OCI-LY1 (cell line): ENCODE results near the gene CFAP97D2.
"Not testable (repeated sequence)": the region's sequence is repeated elsewhere in the genome, so short reads cannot be mapped to it uniquely, and the experiment has no call there.

Source experiments
- H2AFZ ChIP-seq: fragments of 200-600 bp; sonication (generic), shearing (Covaris generic); 2 replicates; pipeline ENCODE4 v1.6.0; 2014; ENCODE audit warnings: antibody characterized with exemption, mild to moderate bottlenecking, low read length
- H3F3A ChIP-seq: fragments of 200-600 bp; sonication (generic), shearing (Covaris generic); 2 replicates; pipeline ENCODE4 v1.6.0; 2014; ENCODE audit warnings: mild to moderate bottlenecking, antibody characterized with exemption, low read length, moderate library complexity; ENCODE audit not compliant: insufficient read depth
- H3K27ac ChIP-seq: fragments of 200-600 bp; sonication (generic); 2 replicates; pipeline ENCODE4 v1.5.1; 2014; ENCODE audit warnings: low read length, mixed run types, mild to moderate bottlenecking, low read depth; ENCODE audit not compliant: poor library complexity, severe bottlenecking
- H3K27me3 ChIP-seq: fragments of 200-600 bp; sonication (generic); 2 replicates; pipeline ENCODE4 v1.6.0; 2014; ENCODE audit warnings: antibody characterized with exemption, mild to moderate bottlenecking, low read length, moderate library complexity; ENCODE audit not compliant: insufficient read depth
- H3K36me3 ChIP-seq: fragments of 200-600 bp; sonication (generic); 2 replicates; pipeline ENCODE4 v1.6.1; 2014; ENCODE audit warnings: mild to moderate bottlenecking, antibody characterized with exemption, low read length, moderate library complexity, mixed read lengths; ENCODE audit not compliant: insufficient read depth
- H3K4me1 ChIP-seq: fragments of 200-600 bp; sonication (generic); 2 replicates; pipeline ENCODE4 v1.5.1; 2014; ENCODE audit warnings: mild to moderate bottlenecking, low read length, moderate library complexity; ENCODE audit not compliant: insufficient read depth, severe bottlenecking
- H3K4me2 ChIP-seq: fragments of 200-600 bp; sonication (generic), shearing (Covaris generic); 2 replicates; pipeline ENCODE4 v1.6.1; 2014; ENCODE audit warnings: low read length
- H3K4me3 ChIP-seq: fragments of 200-600 bp; sonication (generic); 2 replicates; pipeline ENCODE4 v1.5.1; 2014; ENCODE audit warnings: low read length, low read depth, mild to moderate bottlenecking, mixed read lengths; ENCODE audit not compliant: poor library complexity, severe bottlenecking
- H3K79me2 ChIP-seq: fragments of 200-600 bp; shearing (Covaris generic); 2 replicates; pipeline ENCODE4 v1.6.1; 2016; ENCODE audit warnings: mixed run types, low read length, mixed read lengths; ENCODE audit not compliant: insufficient read depth
- H3K9ac ChIP-seq: fragments of 200-600 bp; sonication (generic), shearing (Covaris generic); 2 replicates; pipeline ENCODE4 v1.6.1; 2014; ENCODE audit warnings: mild to moderate bottlenecking, low read length, mixed read lengths
- H3K9me2 ChIP-seq: fragments of 200-600 bp; sonication (generic), shearing (Covaris generic); 2 replicates; pipeline ENCODE4 v1.6.1; 2014; ENCODE audit warnings: low read depth, mild to moderate bottlenecking, low read length, mixed read lengths
- H3K9me3 ChIP-seq: fragments of 200-600 bp; shearing (Covaris generic); 2 replicates; pipeline ENCODE4 v1.6.1; 2014; ENCODE audit warnings: low read length, mixed read lengths
- H4K20me1 ChIP-seq: fragments of 200-600 bp; sonication (generic), shearing (Covaris generic); 2 replicates; pipeline ENCODE4 v1.6.0; 2016; ENCODE audit warnings: mild to moderate bottlenecking, low read length; ENCODE audit not compliant: insufficient read depth
- CTCF ChIP-seq: fragments of 200-600 bp; sonication (generic), shearing (Covaris generic); IDR thresholded peaks from 2 replicates; pipeline ENCODE4 v1.5.1; 2017; ENCODE audit warnings: mild to moderate bottlenecking, antibody characterized with exemption, low read length, moderate library complexity, mixed read lengths
- EZH2 ChIP-seq: fragments of 200-600 bp; sonication (generic), shearing (Covaris generic); IDR thresholded peaks from 2 replicates; pipeline ENCODE4 v1.8.0; 2017; ENCODE audit warnings: borderline replicate concordance, mixed run types, mild to moderate bottlenecking, antibody characterized with exemption, low read length, moderate library complexity, mixed read lengths

Gene CFAP97D2

GRCh38 chr13:114248011-114248410, 69.0 kb downstream of the CFAP97D2 start:
- peaks cover 98% of the 10 kb centered on the region for H3K36me3 ChIP-seq
- H3K9me3 ChIP-seq = no peaks in the 10 kb centered on the region
- no peaks in the 10 kb centered on the region for H3K79me2 ChIP-seq
- H3K4me2 ChIP-seq = no peak overlapping the region
- no peaks in the 10 kb centered on the region for H3K9me2 ChIP-seq
- no peak overlapping the region for H2AFZ ChIP-seq
- TF ChIP-seq EZH2 (no peak), CTCF (no peak)
- H3K4me3 ChIP-seq = no peak overlapping the region
- H3K27ac ChIP-seq = no peak overlapping the region
- H3K4me1 ChIP-seq = no peaks in the 10 kb centered on the region
- H3K27me3 ChIP-seq = no peaks in the 10 kb centered on the region
- no peaks in the 10 kb centered on the region for H3F3A ChIP-seq
- no peak overlapping the region for H3K9ac ChIP-seq
- H4K20me1 ChIP-seq = no peaks in the 10 kb centered on the region

GRCh38 chr13:114249077-114249476, 70.0 kb downstream of the CFAP97D2 start:
- no peak for TF ChIP-seq CTCF
- no peak for TF ChIP-seq EZH2
- Histone ChIP-seq H3F3A (no peaks in the 10 kb centered on the region), H3K79me2 (no peaks in the 10 kb centered on the region), H3K27ac (no peak overlapping the region), H3K4me2 (no peak overlapping the region), H2AFZ (no peak overlapping the region), H3K27me3 (no peaks in the 10 kb centered on the region), H4K20me1 (no peaks in the 10 kb centered on the region), H3K36me3 (peaks cover 93% of the 10 kb centered on the region), H3K9me3 (no peaks in the 10 kb centered on the region), H3K4me1 (no peaks in the 10 kb centered on the region), H3K9ac (no peak overlapping the region), H3K4me3 (no peak overlapping the region), H3K9me2 (no peaks in the 10 kb centered on the region)

- H2AFZ ChIP-seq, H3K4me3 ChIP-seq, H3K27ac ChIP-seq, H3K27me3 ChIP-seq, H3K4me1 ChIP-seq, H3K79me2 ChIP-seq, H3F3A ChIP-seq, H3K4me2 ChIP-seq, H3K9me2 ChIP-seq, H4K20me1 ChIP-seq, H3K9me3 ChIP-seq, H3K9ac ChIP-seq: not testable (repeated sequence)
- H3K36me3 ChIP-seq = peaks cover 93% of the 10 kb centered on the region
These were observed 72.8 kb downstream of the CFAP97D2 start for GRCh38 chr13:114251639-114252440.

- H3K4me2 ChIP-seq = no peak overlapping the region
- H3K79me2 ChIP-seq = no peaks in the 10 kb centered on the region
- H3K36me3 ChIP-seq = peaks cover 94% of the 10 kb centered on the region
- H3K4me3 ChIP-seq = no peak overlapping the region
- H3K4me1 ChIP-seq = no peaks in the 10 kb centered on the region
- H3K27ac ChIP-seq = no peak overlapping the region
- H3K27me3 ChIP-seq = no peaks in the 10 kb centered on the region
- H4K20me1 ChIP-seq = no peaks in the 10 kb centered on the region
- no peaks in the 10 kb centered on the region for H3K9me2 ChIP-seq
- no peak for TF ChIP-seq CTCF
- H3K9me3 ChIP-seq = no peaks in the 10 kb centered on the region
- no peak overlapping the region for H3K9ac ChIP-seq
- no peaks in the 10 kb centered on the region for H3F3A ChIP-seq
- no peak overlapping the region for H2AFZ ChIP-seq
These were observed 77.5 kb downstream of the CFAP97D2 start for GRCh38 chr13:114256547-114256946.
